ENCODE measurements around the gene GRAMD1B. TPM values are rescaled to one million over a fixed set of nuclear protein-coding genes. Genes with fewer than 3 reads are reported as not detected.

GRAMD1B gene
- total and polyA plus RNA-seq, 4 donors = 0.29 to 2.6 (median 1.3) TPM

- TF ChIP-seq RAD21 (IDR thresholded peaks at IDR 0.05) (no peak), ATF3 (IDR thresholded peaks at IDR 0.05) (no peak), JUND (IDR thresholded peaks at IDR 0.05) (no peak), NR2F2 (IDR thresholded peaks at IDR 0.05) (no peak), CTCF (IDR thresholded peaks at IDR 0.05; ENCODE audit: low read depth, low read length, missing input control) (no peak)
These were observed 44.0 kb downstream of the GRAMD1B start (continued) for GRCh38 chr11:123473941-123474677.

GRCh38 chr11:123474994-123475393, 44.9 kb downstream of the GRAMD1B start:
- no peak for DNase-seq (ENCODE audit: low spot score)
- H3K27me3 ChIP-seq (ENCODE audit: control insufficient read depth in 4 of 4, insufficient read depth in 4 of 4, low read length in 3 of 4) = no peaks in the 10 kb centered on the region
- 62% methylated on average over 8 of the region's 8 CpGs for WGBS
- H3K4me1 ChIP-seq (ENCODE audit: control insufficient read depth in 4 of 4, insufficient read depth in 4 of 4, low read length in 3 of 4) = peaks cover 0 to 3% (median 0%) of the 10 kb centered on the region in 4 donors
- H3K9ac ChIP-seq (ENCODE audit: low read depth in 1 of 2, low read length in 2 of 2) = no peak overlapping the region
- H3K27ac ChIP-seq (ENCODE audit: low read depth in 1 of 2, low read length in 2 of 2) = no peak overlapping the region
- no peaks in the 10 kb centered on the region for H3K9me3 ChIP-seq (ENCODE audit: control insufficient read depth in 4 of 4, low read length in 3 of 4)
- no peak overlapping the region for H3K4me3 ChIP-seq (ENCODE audit: low read depth in 1 of 3, low read length in 3 of 3)
- H3K36me3 ChIP-seq (ENCODE audit: control insufficient read depth in 4 of 4, insufficient read depth in 3 of 4, low read depth in 1 of 4, low read length in 3 of 4) = no peaks in the 10 kb centered on the region
- TF ChIP-seq MAX (IDR thresholded peaks at IDR 0.05) = no peak
- no peak for TF ChIP-seq FOXA2 (IDR thresholded peaks at IDR 0.05)
- no peak for TF ChIP-seq HNF4G (IDR thresholded peaks at IDR 0.05)
- no peak for TF ChIP-seq FOXA1 (IDR thresholded peaks at IDR 0.05)
- no peak for TF ChIP-seq JUND (IDR thresholded peaks at IDR 0.05)
- no peak for TF ChIP-seq REST (IDR thresholded peaks at IDR 0.05)
- no peak for TF ChIP-seq YY1 (IDR thresholded peaks at IDR 0.05)
- TF ChIP-seq EGR1 (IDR thresholded peaks at IDR 0.05; ENCODE audit: low read depth in 2 of 2) = no peak
- no peak for TF ChIP-seq NR2F2 (IDR thresholded peaks at IDR 0.05)
- no peak for TF ChIP-seq TAF1 (conservative IDR thresholded peaks at IDR 0.05)
- TF ChIP-seq GABPA (IDR thresholded peaks at IDR 0.05 in 1 of 2, conservative IDR thresholded peaks at IDR 0.05 in 1 of 2) = no peak
- no peak for TF ChIP-seq SP1 (IDR thresholded peaks at IDR 0.05)
- TF ChIP-seq ZBTB33 (IDR thresholded peaks at IDR 0.05) = no peak
- no peak for TF ChIP-seq RAD21 (IDR thresholded peaks at IDR 0.05)
- no peak for TF ChIP-seq RXRA (IDR thresholded peaks at IDR 0.05)
- no peak for TF ChIP-seq HNF4A (conservative IDR thresholded peaks at IDR 0.05)

All from liver (tissue), 9 donors.